Stimulated activated CD8-positive, alpha-beta memory T cell treated with anti-CD3 and anti-CD28 coated beads, Interleukin-15, amount 100 ng/mL, for 48 hours (primary cell): ENCODE data around the gene ANKS1B.

Source experiments
- DNase-seq, 2 donors: peaks; one replicate each; pipeline ENCODE4 v3.0.0-alpha.2; 2020; ENCODE audit warnings: low read depth in 2 of 2

Gene ANKS1B

DNA sequence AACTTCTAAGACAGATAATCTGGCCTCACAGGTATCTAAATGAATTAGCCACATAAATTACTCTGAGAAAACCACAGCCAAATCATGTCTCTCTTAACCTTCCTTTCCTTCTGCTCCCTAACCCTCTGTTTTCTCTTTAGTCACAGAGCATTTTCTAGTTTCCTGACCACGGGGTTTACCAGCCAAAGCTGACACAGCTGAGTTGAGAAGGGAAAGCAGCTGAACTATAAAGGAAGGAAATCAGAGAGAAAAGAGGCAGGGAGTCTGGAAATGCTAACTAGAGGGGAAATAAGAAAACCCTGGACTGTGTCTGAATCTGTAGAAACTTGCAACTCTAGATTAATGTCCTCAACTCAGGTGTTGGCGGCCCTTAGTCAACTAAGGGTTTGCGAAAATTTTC lies 24.4 kb downstream of the ANKS1B start:
- DNase-seq, result no peak

DNA sequence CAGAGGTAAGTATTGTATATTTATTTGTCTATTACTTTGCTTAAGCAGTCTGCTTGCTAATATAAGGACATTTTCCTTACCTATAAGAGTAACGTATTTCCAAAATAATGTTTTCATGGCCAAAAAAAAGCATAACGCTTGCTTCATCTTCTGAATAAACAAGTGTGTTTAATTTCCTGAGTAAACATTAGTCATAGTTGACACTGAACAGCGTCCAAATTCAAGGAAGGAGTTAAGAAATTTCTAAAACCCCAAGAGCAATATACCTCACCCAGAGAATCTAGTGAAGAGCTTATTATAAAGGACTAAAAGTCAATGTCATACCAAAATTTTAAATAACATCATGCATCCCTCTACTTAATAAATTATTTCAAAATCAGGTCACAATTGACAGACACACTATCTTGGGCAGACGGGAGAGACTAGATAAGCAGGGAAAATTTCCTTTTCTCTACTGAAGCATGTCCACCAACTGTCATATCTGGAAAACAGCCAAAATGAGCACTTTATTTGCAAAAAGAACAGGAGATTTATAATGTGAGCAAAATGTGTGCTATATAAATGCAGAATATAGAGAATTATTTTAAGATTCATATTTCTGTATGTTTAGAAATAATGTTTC lies 25.1 kb downstream of the ANKS1B start:
- DNase-seq, result no peak

DNA sequence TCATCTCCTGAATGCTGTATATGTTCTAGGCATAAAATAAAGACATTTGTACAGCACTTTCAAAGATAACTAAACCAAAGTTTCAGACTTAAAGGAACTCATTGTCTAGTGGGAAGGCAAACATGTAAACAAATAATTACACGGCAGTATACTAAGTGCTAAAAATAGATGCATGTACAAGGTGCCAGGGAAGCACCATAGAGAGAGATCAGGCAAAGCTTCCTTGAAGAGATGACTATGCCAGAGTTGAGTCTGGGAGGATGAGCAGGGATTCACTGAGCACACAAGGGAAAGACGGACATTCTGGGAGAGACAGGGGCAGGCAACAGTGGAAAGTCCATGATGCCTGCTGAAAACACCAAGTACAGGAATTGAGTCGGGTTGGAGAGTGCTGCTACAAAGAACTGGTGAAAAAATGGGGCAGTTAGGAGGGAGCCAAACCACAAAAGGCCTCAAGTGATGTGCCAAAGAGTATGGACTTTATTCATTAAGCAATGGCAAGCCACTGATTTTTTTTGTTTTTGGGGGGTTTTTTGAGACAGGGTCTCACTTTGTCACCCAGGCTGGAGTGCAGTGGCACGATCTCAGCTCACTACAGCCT lies 26.8 kb downstream of the ANKS1B start:
- no peak for DNase-seq

DNA sequence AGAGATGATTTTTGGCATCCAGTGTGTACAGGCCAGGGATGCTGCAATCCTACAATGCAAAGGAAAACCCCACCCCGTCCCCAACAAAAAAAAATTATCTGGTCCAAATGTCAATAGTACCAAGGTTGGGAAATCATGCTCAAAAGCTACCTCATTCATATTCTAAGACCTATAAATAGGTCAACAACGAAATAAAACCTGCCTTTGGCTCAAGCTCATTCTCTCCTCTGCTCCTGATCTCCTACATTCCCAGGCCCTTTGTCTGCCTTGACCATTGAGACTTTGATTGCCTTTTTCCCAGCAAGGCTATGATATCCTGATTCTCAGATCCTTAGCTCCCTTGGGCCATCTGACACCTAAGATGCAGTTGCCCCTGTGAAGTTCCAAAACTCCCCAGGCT lies 30.0 kb downstream of the ANKS1B start:
- DNase-seq, result no peak

DNA sequence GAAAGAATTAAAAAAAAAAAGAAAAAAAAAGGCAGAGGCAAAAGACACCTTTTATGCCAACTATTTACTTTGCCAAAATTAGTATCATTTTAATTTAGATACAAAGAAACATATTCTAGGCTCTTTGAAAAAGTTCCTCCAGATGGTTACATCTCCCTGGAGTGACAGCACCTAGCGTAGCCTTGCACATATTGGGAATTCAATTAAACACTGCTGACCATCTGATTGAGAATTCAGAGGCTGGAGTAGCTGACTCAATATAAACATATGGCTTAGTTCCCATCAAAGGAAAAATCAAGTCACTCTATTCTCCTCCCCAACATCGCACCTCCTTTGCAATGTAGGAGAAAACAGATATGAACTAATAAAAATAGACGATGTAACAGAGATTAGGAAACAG lies 36.4 kb downstream of the ANKS1B start:
- DNase-seq, result no peak

DNA sequence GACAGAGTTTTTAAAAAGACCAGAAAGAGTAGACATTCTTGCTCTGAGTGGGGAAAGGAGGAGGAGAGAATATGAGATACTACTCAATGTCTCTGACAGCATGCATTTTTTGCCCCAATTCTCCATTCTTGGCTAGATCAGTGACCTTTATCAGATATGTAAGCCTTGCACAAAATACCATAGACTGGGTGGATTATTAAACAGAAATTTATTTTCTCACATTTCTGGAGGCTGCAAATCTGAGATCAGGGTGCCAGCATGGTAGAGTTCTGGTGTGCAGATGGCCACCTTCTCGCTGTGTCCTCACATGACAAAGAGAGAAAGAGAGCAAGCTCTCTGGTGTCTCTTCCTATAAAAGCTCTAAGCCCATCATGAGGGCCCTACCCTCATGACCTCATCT lies 38.6 kb downstream of the ANKS1B start:
- DNase-seq, result no peak

DNA sequence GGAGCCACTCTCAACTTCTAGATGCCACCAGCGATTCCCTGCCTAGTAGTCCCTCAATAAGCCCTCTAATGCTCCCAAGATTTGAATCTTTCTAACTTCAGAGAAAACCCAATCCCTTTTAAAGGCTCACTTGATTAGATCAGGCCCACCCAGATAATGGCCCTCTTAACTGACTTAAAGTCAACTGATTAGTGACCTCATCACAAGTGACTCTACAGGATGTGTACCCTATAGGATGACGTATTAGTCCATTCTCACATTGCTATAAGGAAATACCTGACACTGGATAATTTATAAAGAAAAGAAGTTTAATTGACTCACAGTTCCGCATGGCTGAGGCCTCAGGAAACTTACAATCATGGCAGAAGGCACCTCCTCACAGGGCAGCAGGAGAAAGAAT lies 49.1 kb downstream of the ANKS1B start:
- no peak for DNase-seq

DNA sequence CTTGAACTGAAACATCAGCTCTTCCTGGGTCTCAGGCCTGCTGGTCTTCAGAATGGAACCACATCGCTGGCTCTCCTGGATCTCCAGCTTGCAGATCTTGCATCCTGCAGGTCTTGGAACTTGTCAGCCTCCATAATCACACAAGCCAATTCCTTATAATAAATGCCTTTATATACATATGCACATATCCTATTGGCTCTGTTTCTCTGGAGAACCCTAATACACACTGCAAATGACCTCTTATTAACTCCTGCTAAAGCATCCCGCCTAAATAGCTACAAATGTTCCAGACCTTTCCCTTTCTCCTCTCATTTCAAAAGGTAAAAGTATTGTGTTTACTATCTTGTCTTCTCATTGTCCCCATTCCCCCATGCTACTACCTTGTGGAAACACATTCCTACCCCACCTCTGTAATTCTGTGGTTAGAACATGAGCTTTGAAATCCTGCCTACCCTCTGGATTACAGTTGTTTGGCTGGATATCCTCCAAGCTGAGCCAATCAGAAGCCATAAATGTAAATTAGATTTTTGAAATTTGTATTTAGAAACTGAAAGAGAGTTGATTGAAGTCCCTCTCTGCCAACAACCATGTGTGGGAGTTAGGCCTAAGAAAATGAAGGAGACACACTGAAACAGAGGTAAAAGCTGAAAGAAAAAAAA lies 58.1 kb downstream of the ANKS1B start:
- no peak for DNase-seq

DNA sequence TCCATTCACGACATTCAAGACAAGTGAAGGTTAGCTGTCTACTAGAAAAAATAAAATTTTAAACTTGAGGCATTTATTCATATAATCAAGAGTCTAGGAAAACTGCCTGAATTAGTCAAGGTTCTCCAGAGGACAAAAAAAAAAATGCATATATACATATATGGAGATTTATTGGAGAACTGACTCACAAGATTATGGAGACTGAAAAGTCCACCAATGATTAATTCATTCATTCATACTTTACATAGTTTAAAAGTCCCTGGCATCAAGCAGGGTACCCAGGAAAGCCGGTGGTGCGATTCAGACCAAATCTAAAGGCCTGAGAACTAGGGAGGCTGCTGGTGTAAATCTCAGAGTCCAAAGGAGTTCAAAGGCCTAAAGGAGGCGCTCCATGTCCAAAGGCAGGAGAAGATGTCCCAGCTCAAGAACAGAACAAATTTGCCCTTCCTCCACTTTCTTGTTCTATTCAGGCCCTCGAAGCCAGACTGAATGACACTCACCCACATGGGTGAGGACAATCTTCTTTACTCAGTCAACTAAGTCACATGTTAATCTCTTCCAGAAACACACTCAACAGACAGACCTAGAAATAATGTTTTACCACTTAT lies 64.3 kb downstream of the ANKS1B start:
- no peak for DNase-seq

DNA sequence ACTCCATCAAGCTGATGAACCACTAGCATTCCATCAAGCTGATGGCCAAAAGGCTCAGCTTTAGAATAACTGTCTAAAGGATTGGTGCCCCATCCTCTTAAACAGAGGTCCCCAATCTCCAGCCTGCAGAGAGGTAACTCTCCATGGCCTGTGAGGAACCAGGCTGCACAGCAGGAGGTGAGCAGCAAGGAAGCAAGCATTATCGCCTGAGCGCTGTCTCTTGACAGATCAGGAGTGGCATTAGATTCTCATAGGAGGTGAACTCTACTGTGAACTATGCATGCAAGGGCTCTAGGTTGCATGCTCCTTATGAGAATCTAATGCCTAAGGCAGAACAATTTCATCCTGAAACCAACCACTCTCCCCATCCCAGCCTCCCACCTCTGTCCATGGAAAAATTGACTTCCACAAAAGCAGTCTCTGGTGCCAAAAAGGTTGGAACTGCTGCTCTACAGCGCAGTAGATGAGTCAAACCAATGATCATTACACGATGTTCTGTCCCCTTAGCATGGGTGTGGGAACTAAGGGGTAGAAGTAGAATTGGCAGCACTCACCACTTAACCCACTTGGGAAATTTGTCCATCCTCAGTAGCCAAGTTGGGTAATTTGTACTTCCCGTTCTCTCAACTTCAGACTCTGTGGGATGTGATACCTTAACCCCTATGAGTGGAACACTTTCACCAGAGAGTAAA lies 66.9 kb downstream of the ANKS1B start:
- no peak for DNase-seq

DNA sequence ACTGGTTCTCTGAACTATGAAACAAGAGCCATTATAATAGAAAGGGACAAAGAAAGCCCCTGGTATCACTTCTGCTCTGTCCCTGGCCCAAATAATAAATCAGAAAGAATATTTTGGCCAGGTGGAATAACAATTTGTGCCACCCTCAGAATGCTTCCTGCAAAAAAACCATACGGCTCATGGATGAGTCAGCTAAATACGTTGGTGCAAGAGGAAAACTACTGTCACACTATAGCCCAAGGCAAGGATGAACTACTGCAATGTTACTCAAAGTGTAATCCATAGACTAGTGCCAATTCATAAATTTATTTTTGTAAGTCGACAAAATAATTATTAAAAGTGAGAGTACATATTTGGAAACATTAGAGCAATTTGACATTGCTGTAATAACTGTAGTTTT lies 68.2 kb downstream of the ANKS1B start:
- DNase-seq, result no peak

DNA sequence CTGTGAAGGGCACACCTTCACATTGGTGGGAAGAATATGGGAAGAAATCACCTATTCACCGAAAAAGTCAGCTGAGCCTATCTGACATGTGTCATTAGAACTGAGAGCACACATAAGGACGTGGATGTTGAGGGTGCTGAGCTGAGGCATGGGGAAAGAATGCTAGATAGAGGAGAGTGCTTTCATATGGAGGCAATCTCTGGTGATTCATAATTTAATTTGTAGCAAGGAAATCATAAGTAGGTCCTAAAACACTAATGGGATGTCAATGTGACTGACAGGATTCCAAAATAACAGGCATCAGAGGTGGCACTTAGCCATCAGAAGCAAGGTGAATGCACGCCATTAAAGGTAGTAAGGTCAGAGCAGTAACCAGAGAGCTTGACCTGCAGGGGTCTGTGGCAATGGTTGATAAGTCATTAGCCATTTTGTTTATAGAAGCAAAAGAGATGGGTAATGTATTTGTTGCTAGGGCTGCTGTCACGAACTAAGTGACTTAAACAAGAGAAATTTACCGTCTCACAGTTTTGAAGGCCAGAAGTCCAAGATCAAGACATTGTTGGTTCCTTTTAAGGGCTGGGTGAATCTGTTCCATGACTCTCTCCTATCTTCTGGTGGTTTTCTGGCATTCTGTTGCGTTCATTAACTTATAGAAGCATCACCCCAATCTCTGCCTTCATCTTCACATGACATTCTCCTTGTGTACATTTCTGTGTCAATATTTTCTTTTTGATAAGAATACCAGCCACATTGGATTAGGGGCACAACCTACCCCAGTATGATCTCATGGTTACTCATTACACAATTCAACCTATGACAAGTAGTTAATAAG lies 69.3 kb downstream of the ANKS1B start:
- DNase-seq, result no peak

DNA sequence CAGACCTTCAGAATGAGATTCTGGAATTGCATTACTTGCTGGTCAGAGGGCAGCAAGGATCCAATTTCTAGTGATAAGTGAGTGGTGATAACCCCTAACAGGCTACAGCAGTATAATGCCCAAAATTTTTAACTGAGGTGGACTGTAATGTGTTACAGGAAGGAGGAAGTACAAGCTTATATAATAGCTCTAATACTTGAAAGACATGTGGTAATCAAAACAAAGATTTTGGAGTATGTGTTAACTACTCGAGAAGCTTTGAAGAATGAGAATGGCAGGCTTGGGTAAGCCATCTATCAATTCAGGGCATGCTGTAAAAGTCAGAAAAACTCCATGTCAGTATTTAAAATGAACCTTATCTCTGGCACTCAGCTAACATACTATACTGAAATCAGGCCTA lies 70.5 kb downstream of the ANKS1B start:
- no peak for DNase-seq

DNA sequence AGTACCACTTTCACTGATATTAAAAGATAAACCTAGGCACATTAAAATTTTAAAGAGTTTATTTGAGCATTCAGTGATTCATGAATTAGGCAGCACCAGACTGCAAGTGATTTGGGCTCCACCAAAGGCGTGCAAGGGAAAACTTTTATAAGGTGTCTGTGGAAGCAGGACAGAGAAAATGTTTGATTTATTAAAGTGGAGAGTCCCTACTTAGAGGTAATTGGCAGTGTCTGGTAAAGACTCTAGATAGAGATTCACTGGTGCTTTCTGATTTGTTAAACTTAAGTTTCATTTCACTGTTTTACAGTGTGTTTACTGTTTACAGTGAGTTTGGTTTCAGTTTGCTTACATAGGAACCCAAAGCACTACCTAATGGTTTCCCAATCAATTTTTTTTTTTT lies 72.8 kb downstream of the ANKS1B start:
- DNase-seq, result no peak

DNA sequence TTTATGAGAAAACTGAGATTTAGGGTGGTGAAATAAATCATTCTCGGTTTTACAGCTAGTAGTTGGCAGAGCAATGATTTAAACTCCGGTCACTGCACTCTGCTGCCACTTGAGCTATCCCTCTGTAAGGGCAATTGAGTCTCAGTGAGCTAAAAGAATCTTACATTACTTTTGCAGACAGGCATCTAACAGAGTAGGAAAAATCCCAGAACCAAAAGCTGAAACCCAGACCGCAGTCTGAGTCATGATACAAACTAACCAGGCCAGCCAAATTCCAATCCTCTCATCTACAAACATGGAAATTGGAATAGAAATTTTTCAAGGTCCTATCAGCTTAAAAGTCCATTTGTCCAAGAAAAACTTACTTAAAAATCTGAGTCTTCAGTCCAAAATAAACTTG lies 73.7 kb downstream of the ANKS1B start:
- no peak for DNase-seq

DNA sequence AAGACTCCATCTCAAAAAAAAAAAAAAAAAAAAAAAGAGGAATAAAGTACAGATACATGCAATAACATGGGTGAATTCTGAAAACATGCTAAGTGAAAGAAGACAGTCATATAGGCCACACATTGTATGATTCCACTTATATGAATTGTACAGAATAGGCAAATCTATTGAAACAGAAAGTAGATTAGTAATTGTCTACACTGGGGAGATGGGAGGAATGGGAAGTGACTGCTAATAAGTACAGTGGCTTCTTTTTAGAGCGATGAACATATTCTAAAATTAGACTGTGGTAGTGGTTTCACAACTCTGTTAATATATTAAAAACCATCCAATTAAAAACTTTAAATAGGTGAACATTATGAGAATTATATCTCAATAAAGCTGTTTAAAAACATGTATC lies 74.4 kb downstream of the ANKS1B start:
- no peak for DNase-seq

DNA sequence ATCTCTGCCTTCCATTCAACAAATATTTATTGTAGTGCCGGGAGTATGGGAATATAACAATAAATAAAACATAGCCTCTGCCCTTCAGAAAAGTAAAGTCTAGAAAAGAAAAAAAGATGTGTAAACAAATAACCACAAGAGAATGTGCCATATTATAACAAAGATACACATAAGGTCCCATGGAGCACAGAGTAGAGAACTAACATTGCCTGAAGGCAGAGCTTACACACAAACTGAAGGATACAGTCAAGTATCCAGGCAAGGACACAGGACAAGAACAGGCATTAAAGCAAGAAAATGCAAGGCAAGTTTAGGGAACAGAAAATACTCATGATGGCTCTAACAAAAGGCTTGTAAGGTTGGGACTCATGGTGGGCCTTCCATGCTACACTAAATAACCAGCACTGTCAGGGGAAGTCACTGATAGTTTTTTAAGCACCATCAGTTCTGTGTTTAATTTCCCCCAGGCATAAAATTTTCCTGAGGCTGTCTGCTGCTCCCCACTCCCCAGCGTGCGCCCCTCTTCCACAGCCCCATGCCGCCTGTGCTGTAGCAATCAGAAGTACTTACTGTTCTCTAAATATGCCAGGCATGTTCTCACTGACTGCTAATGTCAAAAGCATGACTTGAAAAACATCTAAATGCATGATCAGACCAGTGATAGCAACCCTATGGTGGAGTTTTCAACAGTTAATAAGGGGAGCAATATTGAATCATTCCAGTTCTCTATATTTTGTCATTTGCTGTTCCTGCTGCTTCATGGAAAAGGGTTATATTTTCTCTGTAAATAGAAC lies 77.8 kb downstream of the ANKS1B start:
- DNase-seq, result no peak

DNA sequence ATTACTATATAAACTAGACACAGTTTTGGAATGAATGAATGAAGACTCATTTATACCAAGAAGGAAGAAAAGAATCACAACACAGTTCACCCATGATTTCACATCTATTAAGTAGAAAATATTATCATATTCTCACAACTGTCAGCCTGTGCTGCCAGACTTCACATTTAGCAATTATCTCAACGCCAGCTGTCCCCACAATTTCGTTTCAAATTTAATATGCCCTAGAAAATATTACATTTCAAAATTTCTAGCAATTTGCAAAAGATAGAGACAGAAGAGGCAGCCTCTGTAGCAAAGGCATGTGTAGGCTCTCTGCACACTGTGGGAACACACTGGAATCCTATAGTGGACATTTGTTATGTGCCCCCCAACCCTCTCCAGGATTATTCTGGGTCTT lies 83.6 kb downstream of the ANKS1B start:
- no peak for DNase-seq

DNA sequence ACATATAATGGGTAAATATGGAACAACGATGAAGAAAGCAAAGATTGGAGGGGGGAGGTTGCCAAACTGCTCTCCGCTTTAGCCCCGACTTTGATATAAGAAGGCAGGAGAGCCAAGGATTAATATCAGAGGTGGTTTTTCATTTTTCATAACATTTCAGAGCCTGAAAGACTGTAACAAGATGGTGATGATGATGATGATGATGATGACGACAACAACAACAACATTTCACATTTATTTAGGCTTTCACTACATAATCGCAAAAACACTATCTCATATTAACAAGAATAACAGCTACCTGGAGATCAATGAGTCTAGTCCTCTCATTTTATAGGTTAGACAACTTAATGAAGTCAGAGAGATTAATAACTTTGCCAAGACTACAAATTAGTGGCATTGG lies 86.1 kb downstream of the ANKS1B start:
- DNase-seq, result no peak

DNA sequence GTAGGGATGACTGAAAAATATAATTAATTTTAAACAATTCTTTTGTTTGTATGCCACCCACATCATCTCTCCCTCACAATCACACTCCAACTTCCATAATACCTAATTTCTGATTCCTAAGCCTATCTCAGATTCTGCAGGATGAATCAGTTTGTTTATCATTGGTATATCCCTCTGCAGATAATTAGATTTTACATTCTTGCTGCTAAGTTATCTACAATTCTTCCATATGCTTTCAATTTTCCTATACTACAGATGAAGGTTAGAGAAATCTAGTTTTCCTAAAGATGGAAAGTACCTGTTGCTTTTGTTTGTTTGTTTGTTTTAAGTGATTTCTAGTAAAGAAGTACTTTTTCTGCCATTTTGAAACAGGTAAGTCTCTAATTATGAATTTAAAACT lies 105.3 kb downstream of the ANKS1B start:
- no peak for DNase-seq

DNA sequence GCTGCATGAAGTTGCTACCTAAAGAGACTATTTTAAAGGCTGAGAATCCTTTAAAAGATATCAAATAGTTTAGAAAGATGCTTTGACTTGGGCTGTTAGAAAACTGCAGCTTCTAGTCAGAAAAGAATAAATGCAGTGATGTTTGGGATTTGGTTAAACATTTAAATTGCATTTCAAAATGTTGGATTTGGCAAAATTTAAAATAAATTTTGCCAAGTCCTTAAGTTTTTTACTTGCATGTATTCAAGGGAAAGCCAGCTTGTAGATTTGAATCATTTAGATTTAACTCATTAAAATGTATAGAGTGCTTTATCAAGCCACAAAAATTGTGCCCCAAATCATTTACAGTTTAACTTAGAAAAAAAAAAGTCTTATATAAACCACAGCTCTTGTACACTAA lies 109.7 kb downstream of the ANKS1B start:
- no peak for DNase-seq
